Upper lobe of left lung (tissue), 6 donors: ENCODE measurements around the gene PLCB1. TPM values are rescaled to one million over a fixed set of nuclear protein-coding genes. Genes with fewer than 3 reads are reported as not detected.
"Not testable (repeated sequence)": the region's sequence is repeated elsewhere in the genome, so short reads cannot be mapped to it uniquely, and the experiment has no call there.

ENCODE experiments used
- ATAC-seq, 2 donors: fragments of 200-7000 bp; cut with Tn5 transposase; one replicate each; pipeline ENCODE4 v1.9.1; 2022; ENCODE audit warnings: mild to moderate bottlenecking in 2 of 2, moderate library complexity in 2 of 2; ENCODE audit not compliant: low FRiP score in 2 of 2
- DNase-seq, 2 donors: peaks; one replicate each; pipeline ENCODE4 v3.0.0-alpha.2; 2019 to 2020
- H3K27ac ChIP-seq, 4 donors: fragments of 200-600 bp; sonication (generic); one replicate each; pipeline ENCODE4 v1.5.1; 2016 to 2019
- H3K27me3 ChIP-seq, 4 donors: fragments of 200-600 bp; sonication (generic); one replicate each; pipeline ENCODE4 v1.5.1; 2017 to 2019
- H3K36me3 ChIP-seq, 4 donors: fragments of 200-600 bp; sonication (generic); one replicate each; pipeline ENCODE4 v1.5.1; 2016 to 2019
- H3K4me1 ChIP-seq, 4 donors: fragments of 200-600 bp; sonication (generic); one replicate each; pipeline ENCODE4 v1.5.1; 2018 to 2019
- H3K4me3 ChIP-seq, 4 donors: fragments of 200-600 bp; sonication (generic); one replicate each; pipeline ENCODE4 v1.5.1; 2017 to 2019; ENCODE audit warnings: mild to moderate bottlenecking in 2 of 4, moderate library complexity in 1 of 4
- H3K9me3 ChIP-seq, 4 donors: fragments of 200-600 bp; sonication (generic); one replicate each; pipeline ENCODE4 v1.5.1; 2018 to 2019
- EP300 ChIP-seq, 4 donors: sonication (generic); formaldehyde crosslinking; IDR thresholded peaks; one replicate each; pipeline ENCODE4 v1.5.1; 2017; ENCODE audit warnings: antibody characterized with exemption in 4 of 4, control low read depth in 2 of 4
- POLR2A ChIP-seq, 4 donors: fragments of 450-650 bp; IDR thresholded peaks; one replicate each; pipeline ENCODE4 v1.5.1; 2016 to 2017; ENCODE audit warnings: antibody characterized with exemption in 4 of 4, mild to moderate bottlenecking in 2 of 4
- POLR2AphosphoS5 ChIP-seq, 2 donors: sonication (generic); formaldehyde crosslinking; IDR thresholded peaks; one replicate each; pipeline ENCODE4 v1.5.1; 2017; ENCODE audit warnings: antibody characterized with exemption in 2 of 2
- WGBS, 2 donors: methylation state at CpG; one replicate each; pipeline ENCODE4 v1.1.5; 2017 to 2018; 5-methylcytosine and 5-hydroxymethylcytosine counted together
- total RNA-seq, 6 donors: library from RNA; depleted of rRNA in 4 of 6; stranded (reverse); fragments of >200 nt in 4 of 6; gene quantifications; one replicate each; pipeline versions ENCODE4 v1.1.0 to v1.2.1, GENCODE V29; 2016 to 2021
- TF ChIP-seq, protein P1 (sequence below), 6 experiments: fragments of 450-650 bp in 4 of 6; fragments of 200-600 bp in 2 of 6; sonication (generic) in 2 of 6; IDR thresholded peaks; one replicate each; pipeline ENCODE4 v1.5.1; 2016 to 2019; ENCODE audit warnings: antibody characterized with exemption in 6 of 6
- donor health status: DM: no; HTN: no; CAD: no; lungs with moderate emphysema.
- donor health status: DM: no; HTN: yes; CAD: no; lungs with severe emphysema.

Gene PLCB1
- total RNA-seq, 6 donors from 2014 or later, result 4.8 to 26.2 (median 10.7) TPM

DNA sequence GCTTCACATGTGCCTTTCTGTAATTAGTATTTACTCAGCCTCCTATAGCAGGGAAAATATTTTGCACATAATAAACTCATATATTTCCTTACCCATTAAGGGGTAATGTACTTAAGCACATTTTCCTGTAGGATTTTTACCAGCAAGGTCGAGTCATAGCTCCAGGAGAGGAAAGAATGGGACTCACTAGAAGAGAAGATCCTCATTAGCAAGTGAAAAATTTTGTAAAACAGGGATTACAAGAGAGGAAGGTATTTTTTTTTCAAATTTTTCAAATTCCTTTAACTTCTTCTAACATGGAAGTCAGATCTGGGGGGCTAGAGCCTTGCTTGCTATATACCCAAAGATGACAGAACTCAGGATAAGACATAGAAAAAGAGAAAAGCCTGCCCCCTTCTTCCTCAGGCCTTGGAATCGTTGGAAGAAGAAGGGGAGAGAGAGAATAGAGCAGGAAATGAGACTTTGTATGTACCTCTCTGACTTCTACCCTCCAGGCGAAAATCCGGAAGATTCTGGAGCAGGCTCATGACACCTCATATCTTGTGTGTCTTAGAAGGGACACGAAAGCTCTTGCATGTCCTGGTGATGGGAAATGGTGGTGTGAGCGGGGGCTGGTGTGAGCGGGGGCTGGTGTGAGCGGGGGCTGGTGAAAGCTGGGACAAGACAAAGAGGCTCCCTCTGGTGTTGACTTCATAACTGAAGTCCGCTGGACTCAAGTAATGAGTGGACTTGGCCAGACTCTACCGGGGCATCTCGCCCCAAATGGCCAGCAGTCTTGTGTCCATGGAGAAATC, 679.9 kb downstream of the PLCB1 start:
- ATAC-seq, result no peak
- Histone ChIP-seq H3K4me3 (no peak overlapping the region), H3K9me3 (no peaks in the 10 kb centered on the region), H3K36me3 (no peaks in the 10 kb centered on the region), H3K27me3 (no peaks in the 10 kb centered on the region), H3K4me1 (peaks cover 0 to 11% (median 7%) of the 10 kb centered on the region in 4 donors), H3K27ac (peak overlapping the region in 1 of 4 donors; percentile 42)
- 90 to 91% methylated on average over 11 of the region's 11 CpGs for WGBS, 2 donors
- no peak for TF ChIP-seq EP300 (IDR thresholded peaks at IDR 0.05)
- TF ChIP-seq, protein P1, sequence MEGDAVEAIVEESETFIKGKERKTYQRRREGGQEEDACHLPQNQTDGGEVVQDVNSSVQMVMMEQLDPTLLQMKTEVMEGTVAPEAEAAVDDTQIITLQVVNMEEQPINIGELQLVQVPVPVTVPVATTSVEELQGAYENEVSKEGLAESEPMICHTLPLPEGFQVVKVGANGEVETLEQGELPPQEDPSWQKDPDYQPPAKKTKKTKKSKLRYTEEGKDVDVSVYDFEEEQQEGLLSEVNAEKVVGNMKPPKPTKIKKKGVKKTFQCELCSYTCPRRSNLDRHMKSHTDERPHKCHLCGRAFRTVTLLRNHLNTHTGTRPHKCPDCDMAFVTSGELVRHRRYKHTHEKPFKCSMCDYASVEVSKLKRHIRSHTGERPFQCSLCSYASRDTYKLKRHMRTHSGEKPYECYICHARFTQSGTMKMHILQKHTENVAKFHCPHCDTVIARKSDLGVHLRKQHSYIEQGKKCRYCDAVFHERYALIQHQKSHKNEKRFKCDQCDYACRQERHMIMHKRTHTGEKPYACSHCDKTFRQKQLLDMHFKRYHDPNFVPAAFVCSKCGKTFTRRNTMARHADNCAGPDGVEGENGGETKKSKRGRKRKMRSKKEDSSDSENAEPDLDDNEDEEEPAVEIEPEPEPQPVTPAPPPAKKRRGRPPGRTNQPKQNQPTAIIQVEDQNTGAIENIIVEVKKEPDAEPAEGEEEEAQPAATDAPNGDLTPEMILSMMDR (IDR thresholded peaks at IDR 0.05), result no peak
- TF ChIP-seq POLR2AphosphoS5 (IDR thresholded peaks at IDR 0.05), result no peak
- TF ChIP-seq POLR2A (IDR thresholded peaks at IDR 0.05), result no peak
- DNase-seq, result peak in 1 of 2 donors; percentile 10

DNA sequence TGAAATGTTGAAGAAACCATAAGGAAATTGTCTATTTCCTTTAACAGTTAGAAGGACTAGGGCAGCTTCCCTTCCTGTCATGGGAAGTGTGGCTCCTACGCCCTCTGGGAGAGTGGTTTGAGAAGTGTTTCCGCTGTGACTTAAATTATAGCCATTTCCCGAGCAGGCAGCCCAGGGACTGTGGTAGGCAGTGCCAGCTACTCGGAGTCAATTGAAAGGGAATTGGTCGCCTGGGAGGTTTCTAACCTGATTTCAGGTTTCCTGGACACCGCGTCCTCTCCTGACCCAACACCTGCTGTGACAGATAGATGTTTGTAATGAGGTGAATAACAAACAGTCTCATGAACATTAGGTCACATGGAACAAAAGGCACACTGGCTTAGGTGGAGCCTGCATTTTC, 680.8 kb downstream of the PLCB1 start:
- DNase-seq (peak in 1 of 2 donors; percentile 31), ATAC-seq (peak in 1 of 2 donors; percentile 61)
- Histone ChIP-seq H3K9me3 (no peaks in the 10 kb centered on the region), H3K27ac (peak overlapping the region in 1 of 4 donors; percentile 42), H3K36me3 (no peaks in the 10 kb centered on the region), H3K4me1 (peaks cover 0 to 11% (median 7%) of the 10 kb centered on the region in 4 donors), H3K4me3 (no peak overlapping the region), H3K27me3 (no peaks in the 10 kb centered on the region)
- TF ChIP-seq, protein P1 (IDR thresholded peaks at IDR 0.05), result no peak
- TF ChIP-seq POLR2A (IDR thresholded peaks at IDR 0.05), result no peak
- TF ChIP-seq POLR2AphosphoS5 (IDR thresholded peaks at IDR 0.05), result peak in 1 of 2 donors; percentile 36
- no peak for TF ChIP-seq EP300 (IDR thresholded peaks at IDR 0.05)
- 43 to 58% methylated on average over 7 of the region's 7 CpGs for WGBS, 2 donors

DNA sequence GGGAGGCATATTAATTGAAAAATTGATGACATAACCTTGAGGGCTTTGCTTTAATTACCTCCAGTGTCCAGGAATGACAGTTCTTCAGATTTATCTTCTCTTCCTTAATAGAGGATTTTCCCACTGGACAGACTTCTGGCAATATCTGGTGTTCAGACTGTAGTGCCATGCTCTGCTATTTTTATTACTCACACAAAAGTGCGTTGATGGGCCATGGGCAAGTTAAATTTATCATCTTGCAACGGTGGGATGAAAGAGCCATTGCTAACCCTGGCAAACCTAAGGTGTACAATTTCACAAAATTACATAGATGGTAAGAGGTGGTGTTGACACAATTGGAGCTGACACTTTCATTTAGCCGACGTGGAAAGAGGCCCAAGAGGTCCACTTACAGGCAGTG, 683.1 kb downstream of the PLCB1 start:
- Histone ChIP-seq H3K4me3 (no peak overlapping the region), H3K27me3 (no peaks in the 10 kb centered on the region), H3K9me3 (no peaks in the 10 kb centered on the region), H3K27ac (no peak overlapping the region), H3K4me1 (peaks cover 0 to 11% (median 7%) of the 10 kb centered on the region in 4 donors), H3K36me3 (no peaks in the 10 kb centered on the region)
- DNase-seq (no peak), ATAC-seq (no peak)
- WGBS, 2 donors, result 67 to 74% methylated on average over 4 of the region's 4 CpGs
- TF ChIP-seq POLR2A (IDR thresholded peaks at IDR 0.05) (no peak), POLR2AphosphoS5 (IDR thresholded peaks at IDR 0.05) (no peak), EP300 (IDR thresholded peaks at IDR 0.05) (no peak)
- TF ChIP-seq, protein P1 (IDR thresholded peaks at IDR 0.05), result no peak

DNA sequence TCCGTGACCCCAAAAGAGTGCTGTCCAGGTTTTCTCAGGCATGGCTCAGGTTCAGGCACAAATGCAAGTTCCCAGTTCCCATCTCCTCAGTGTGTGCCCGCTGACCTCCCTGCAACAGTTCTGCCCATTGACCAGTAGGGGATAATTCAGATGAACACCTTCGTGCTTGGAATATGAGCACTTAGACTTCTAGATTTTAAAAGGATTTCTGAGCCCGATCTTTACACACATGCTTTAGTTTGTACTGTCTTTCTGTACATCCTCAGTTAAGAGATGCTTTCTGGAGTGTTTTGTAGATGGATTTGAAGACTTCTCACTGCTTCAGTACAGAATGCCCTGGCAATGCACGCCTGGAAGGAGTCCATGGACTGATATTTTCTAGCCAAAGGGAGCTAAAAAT, 697.2 kb downstream of the PLCB1 start:
- Histone ChIP-seq H3K4me1 (no peaks in the 10 kb centered on the region), H3K36me3 (no peaks in the 10 kb centered on the region), H3K4me3 (no peak overlapping the region), H3K27me3 (no peaks in the 10 kb centered on the region), H3K9me3 (no peaks in the 10 kb centered on the region), H3K27ac (no peak overlapping the region)
- TF ChIP-seq, protein P1 (IDR thresholded peaks at IDR 0.05), result no peak
- TF ChIP-seq POLR2AphosphoS5 (IDR thresholded peaks at IDR 0.05) (no peak), POLR2A (IDR thresholded peaks at IDR 0.05) (no peak), EP300 (IDR thresholded peaks at IDR 0.05) (no peak)
- no peak for ATAC-seq
- no peak for DNase-seq
- WGBS, 2 donors, result 92 to 93% methylated on average over 5 of the region's 5 CpGs

DNA sequence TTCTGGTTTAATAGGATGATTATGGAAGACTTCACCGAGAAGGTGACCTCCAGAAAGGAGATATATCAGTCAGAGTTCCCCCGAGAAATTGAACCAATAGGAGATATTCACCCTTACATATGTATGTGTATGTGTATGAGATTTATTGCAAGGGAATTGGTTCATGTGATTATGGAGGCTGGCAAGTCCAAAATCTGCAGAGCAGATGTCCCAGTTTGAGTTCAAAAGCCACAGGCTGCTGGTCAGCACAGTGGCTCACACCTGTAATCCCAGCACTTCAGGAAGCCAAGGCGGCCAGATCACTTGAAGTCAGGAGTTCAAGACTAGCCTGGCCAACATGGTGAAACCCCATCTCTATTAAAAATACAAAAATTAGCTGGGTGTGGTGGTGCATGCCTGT, 702.2 kb downstream of the PLCB1 start:
- H3K36me3 ChIP-seq, H3K9me3 ChIP-seq, H3K4me1 ChIP-seq, H3K27ac ChIP-seq, H3K27me3 ChIP-seq, ATAC-seq, H3K4me3 ChIP-seq, DNase-seq: not testable (repeated sequence)
- WGBS, 2 donors, result 94 to 99% methylated on average over 3 of the region's 3 CpGs
